HepG2 (cell line): ENCODE measurements around the gene RPS17. TPM values are rescaled to one million over a fixed set of nuclear protein-coding genes. Genes with fewer than 3 reads are reported as not detected.

Experiments
- EED ChIP-seq: sonication (generic); formaldehyde crosslinking; IDR thresholded peaks from 2 replicates; pipeline ENCODE4 v1.5.0; 2020; ENCODE audit warnings: mild to moderate bottlenecking, missing genetic modification reagents
- FOXC1 ChIP-seq: sonication (generic); formaldehyde crosslinking; IDR thresholded peaks from 2 replicates; pipeline ENCODE4 v1.8.0; 2022; ENCODE audit warnings: mild to moderate bottlenecking, missing genetic modification reagents, borderline replicate concordance
- ISL2 ChIP-seq: sonication (generic); formaldehyde crosslinking; IDR thresholded peaks from 2 replicates; pipeline ENCODE4 v1.5.0; 2020; ENCODE audit warnings: missing genetic modification reagents
- KAT2B ChIP-seq: fragments of 150-350 bp; IDR thresholded peaks from 2 replicates; pipeline ENCODE4 v1.6.1; 2014; ENCODE audit warnings: low read depth, low read length, borderline replicate concordance
- KDM1A ChIP-seq: IDR thresholded peaks from 2 replicates; pipeline ENCODE4 v1.6.1; 2016; ENCODE audit warnings: missing compliant biosample characterization
- KDM5A ChIP-seq: fragments of 200-600 bp; sonication (generic); IDR thresholded peaks from 2 replicates; pipeline ENCODE4 v1.7.0; 2018; ENCODE audit warnings: antibody characterized with exemption, mild to moderate bottlenecking, low read length, borderline replicate concordance
- KLF11 ChIP-seq: IDR thresholded peaks from 2 replicates; pipeline ENCODE4 v1.6.1; 2016; ENCODE audit warnings: missing compliant biosample characterization
- KLF12 ChIP-seq: sonication (generic); formaldehyde crosslinking; IDR thresholded peaks from 2 replicates; pipeline ENCODE4 v1.4.0; 2020; ENCODE audit warnings: missing genetic modification reagents, borderline replicate concordance
- MEIS1 ChIP-seq: sonication (generic); formaldehyde crosslinking; IDR thresholded peaks from 2 replicates; pipeline ENCODE4 v1.9.0; 2021; ENCODE audit warnings: mild to moderate bottlenecking, missing genetic modification reagents, moderate library complexity, borderline replicate concordance
- MZF1 ChIP-seq: sonication (generic); formaldehyde crosslinking; IDR thresholded peaks from 2 replicates; pipeline ENCODE4 v1.8.1; 2023; ENCODE audit warnings: mild to moderate bottlenecking, missing genetic modification reagents, borderline replicate concordance
- POLR2A ChIP-seq, 2 experiments: IDR thresholded peaks; 2 replicates each; pipeline ENCODE4 v1.6.1; 2011; ENCODE audit warnings: low read depth in 2 of 2, low read length in 2 of 2, mild to moderate bottlenecking in 1 of 2, moderate library complexity in 1 of 2; ENCODE audit not compliant: insufficient read depth in 1 of 2
- SOX5 ChIP-seq: IDR thresholded peaks from 2 replicates; pipeline ENCODE4 v1.6.1; 2016; ENCODE audit warnings: borderline replicate concordance
- XRCC5 ChIP-seq: fragments of 200-400 bp; formaldehyde crosslinking; optimal IDR thresholded peaks from 2 replicates; pipeline ENCODE3; 2017; ENCODE audit warnings: mild to moderate bottlenecking, low read length
- YY1 ChIP-seq: IDR thresholded peaks from 2 replicates; pipeline ENCODE4 v1.6.1; 2011; ENCODE audit warnings: low read length, low read depth, moderate library complexity, mild to moderate bottlenecking; ENCODE audit not compliant: insufficient read depth, insufficient replicate concordance
- ZFP90 ChIP-seq: sonication (generic); formaldehyde crosslinking; IDR thresholded peaks from 2 replicates; pipeline ENCODE4 v1.8.0; 2022; ENCODE audit warnings: missing genetic modification reagents, mild to moderate bottlenecking, inconsistent platforms, borderline replicate concordance
- ZKSCAN5 ChIP-seq: sonication (generic); formaldehyde crosslinking; IDR thresholded peaks from 2 replicates; pipeline ENCODE4 v1.5.1; 2020; ENCODE audit warnings: mild to moderate bottlenecking, missing genetic modification reagents
- ZKSCAN8 ChIP-seq: IDR thresholded peaks from 2 replicates; pipeline ENCODE4 v1.6.1; 2016; ENCODE audit warnings: borderline replicate concordance, missing genetic modification reagents, missing compliant biosample characterization
- ZNF232 ChIP-seq: sonication (generic); formaldehyde crosslinking; IDR thresholded peaks from 2 replicates; pipeline ENCODE4 v1.4.0; 2020; ENCODE audit warnings: missing genetic modification reagents, borderline replicate concordance
- ZNF333 ChIP-seq: sonication (generic); formaldehyde crosslinking; IDR thresholded peaks from 2 replicates; pipeline ENCODE4 v1.4.0; 2020; ENCODE audit warnings: mild to moderate bottlenecking, missing genetic modification reagents, borderline replicate concordance
- ZNF335 ChIP-seq: sonication (generic); formaldehyde crosslinking; IDR thresholded peaks from 2 replicates; pipeline ENCODE4 v1.4.0; 2020; ENCODE audit warnings: missing genetic modification reagents
- ZNF777 ChIP-seq: sonication (generic); formaldehyde crosslinking; IDR thresholded peaks from 2 replicates; pipeline ENCODE4 v1.4.0; 2020; ENCODE audit warnings: missing genetic modification reagents
- ZNF782 ChIP-seq: sonication (generic); formaldehyde crosslinking; IDR thresholded peaks from 2 replicates; pipeline ENCODE4 v1.4.0; 2020; ENCODE audit warnings: missing genetic modification reagents, mild to moderate bottlenecking, borderline replicate concordance
- ZNF792 ChIP-seq: IDR thresholded peaks from 2 replicates; pipeline ENCODE4 v1.6.1; 2016
- polyA plus RNA-seq, 8 experiments: library from polyadenylated mRNA; depleted of rRNA in 3 of 8; stranded (reverse) in 7 of 8; unstranded in 1 of 8; fragments of >200 nt; fragmentation: Illumina TruSeq in 4 of 8; extraction: Trizol in 4 of 8; gene quantifications; 2 replicates each; pipeline versions ENCODE4 v1.2.1 to v1.2.3, GENCODE V29; 2011 to 2016; ENCODE audit warnings: low read depth in 4 of 8, missing spikeins in 1 of 8, mixed read lengths in 1 of 8; ENCODE audit not compliant: insufficient read depth in 1 of 8
- total RNA-seq, 5 experiments: library from RNA; depleted of rRNA; stranded (reverse); fragments of >200 nt; fragmentation: Illumina TruSeq; extraction: Trizol; gene quantifications; 2 replicates each; pipeline ENCODE4 v1.2.3, GENCODE V29; 2016; ENCODE audit warnings: low read depth in 1 of 5
- TF ChIP-seq, protein P1 (sequence below): sonication (generic); formaldehyde crosslinking; IDR thresholded peaks from 2 replicates; pipeline ENCODE4 v1.5.1; 2020; ENCODE audit warnings: missing genetic modification reagents, mild to moderate bottlenecking, borderline replicate concordance
- TF ChIP-seq, protein P2 (sequence below): sonication (generic); formaldehyde crosslinking; IDR thresholded peaks from 2 replicates; pipeline ENCODE4 v1.4.0; 2020; ENCODE audit warnings: missing genetic modification reagents, borderline replicate concordance

RPS17 gene
- total and polyA plus RNA-seq, 2 of the 13 experiments (the other 11 are each of a cell fraction or from before 2014, with no cell fraction given): 2,570 to 5,021 TPM

DNA sequence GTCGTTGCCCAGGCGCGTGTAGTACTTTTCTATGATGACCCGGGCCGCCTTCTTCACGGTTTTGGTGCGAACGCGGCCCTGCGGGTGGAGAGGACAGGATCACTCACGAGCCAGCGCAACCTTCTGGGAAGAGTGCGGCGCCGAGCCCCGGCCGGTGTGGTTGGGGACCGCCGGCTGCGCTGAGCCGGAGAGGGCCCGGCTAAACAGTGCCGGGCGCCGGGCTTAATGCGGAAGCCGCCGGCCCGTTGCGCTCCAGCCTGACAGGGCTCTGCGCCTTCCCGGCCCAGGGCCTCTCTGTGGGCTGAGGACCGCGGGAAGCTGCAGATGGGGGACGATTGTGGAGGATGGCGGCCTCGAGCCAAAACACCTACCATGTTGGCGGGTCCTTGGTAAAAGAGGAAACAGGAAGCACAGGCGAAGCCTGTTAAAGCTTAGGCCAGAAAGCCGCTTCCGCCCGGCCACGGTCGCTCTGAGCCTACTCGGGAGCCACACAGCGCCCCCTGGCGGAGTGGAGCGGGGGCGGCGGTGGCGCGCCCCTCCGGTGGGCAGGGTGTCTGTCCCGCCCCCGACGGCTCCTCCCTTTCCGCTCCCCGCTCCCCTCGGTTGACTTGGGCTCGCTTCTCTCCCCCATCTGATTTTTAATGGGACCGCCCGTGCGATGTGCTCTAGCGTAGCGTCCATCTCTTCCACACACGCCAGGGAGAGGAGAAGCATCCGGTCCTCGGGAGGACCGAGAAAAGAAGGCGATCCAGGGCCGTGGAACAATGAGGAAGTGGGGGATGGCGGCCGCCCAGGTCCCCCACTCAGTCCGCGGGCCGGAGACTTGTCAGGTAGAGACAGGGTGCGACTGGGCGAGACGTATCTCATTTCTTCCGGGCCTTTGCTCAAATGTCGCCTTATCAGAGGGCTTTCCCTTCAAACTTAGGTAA, at the start of gene RPS17 (continued):
- peak; percentile 62; the same call in 1 of the 2 replicates for TF ChIP-seq SOX5
- TF ChIP-seq ZNF335 (CRISPR knock-in tag): peak; percentile 90
- 0 out of 2 replicates have a peak, but pooled peaks have one; percentile 44 for TF ChIP-seq MEIS1 (CRISPR knock-in tag)
- TF ChIP-seq ZNF792 (CRISPR knock-in tag): peak; percentile 53; the same call in 1 of the 2 replicates
- TF ChIP-seq YY1: peak; percentile 87
- TF ChIP-seq ISL2 (CRISPR knock-in tag): peak; percentile 88
- TF ChIP-seq FOXC1: peak; percentile 86; the same call in 1 of the 2 replicates
- peak; percentile 95 for TF ChIP-seq KLF12
- no peak for TF ChIP-seq KDM1A (CRISPR knock-in tag)
- TF ChIP-seq ZNF333: no peak
- peak; percentile 87 for TF ChIP-seq ZNF777 (CRISPR knock-in tag)
- peak; percentile 96 for TF ChIP-seq ZFP90 (CRISPR knock-in tag)
- peak; percentile 88; the same call in 1 of the 2 replicates for TF ChIP-seq ZNF232
- peak; percentile 92 for TF ChIP-seq KLF11 (CRISPR knock-in tag)
- no peak for TF ChIP-seq MZF1
- no peak for TF ChIP-seq KAT2B
- TF ChIP-seq XRCC5: peak; percentile 95
- TF ChIP-seq, protein P1, sequence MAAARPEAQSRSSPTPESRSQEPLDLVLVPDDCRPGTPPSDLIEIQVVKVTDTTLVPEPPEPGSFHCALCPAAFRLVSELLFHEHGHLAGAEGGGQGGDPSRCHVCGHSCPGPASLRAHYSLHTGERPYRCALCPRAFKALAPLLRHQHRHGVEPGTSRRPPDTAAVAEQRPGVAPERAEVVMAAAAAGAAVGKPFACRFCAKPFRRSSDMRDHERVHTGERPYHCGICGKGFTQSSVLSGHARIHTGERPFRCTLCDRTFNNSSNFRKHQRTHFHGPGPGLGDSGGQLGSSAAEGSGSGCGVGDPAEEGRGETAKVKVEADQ: peak; percentile 91; the same call in 1 of the 2 replicates
- TF ChIP-seq, protein P2, sequence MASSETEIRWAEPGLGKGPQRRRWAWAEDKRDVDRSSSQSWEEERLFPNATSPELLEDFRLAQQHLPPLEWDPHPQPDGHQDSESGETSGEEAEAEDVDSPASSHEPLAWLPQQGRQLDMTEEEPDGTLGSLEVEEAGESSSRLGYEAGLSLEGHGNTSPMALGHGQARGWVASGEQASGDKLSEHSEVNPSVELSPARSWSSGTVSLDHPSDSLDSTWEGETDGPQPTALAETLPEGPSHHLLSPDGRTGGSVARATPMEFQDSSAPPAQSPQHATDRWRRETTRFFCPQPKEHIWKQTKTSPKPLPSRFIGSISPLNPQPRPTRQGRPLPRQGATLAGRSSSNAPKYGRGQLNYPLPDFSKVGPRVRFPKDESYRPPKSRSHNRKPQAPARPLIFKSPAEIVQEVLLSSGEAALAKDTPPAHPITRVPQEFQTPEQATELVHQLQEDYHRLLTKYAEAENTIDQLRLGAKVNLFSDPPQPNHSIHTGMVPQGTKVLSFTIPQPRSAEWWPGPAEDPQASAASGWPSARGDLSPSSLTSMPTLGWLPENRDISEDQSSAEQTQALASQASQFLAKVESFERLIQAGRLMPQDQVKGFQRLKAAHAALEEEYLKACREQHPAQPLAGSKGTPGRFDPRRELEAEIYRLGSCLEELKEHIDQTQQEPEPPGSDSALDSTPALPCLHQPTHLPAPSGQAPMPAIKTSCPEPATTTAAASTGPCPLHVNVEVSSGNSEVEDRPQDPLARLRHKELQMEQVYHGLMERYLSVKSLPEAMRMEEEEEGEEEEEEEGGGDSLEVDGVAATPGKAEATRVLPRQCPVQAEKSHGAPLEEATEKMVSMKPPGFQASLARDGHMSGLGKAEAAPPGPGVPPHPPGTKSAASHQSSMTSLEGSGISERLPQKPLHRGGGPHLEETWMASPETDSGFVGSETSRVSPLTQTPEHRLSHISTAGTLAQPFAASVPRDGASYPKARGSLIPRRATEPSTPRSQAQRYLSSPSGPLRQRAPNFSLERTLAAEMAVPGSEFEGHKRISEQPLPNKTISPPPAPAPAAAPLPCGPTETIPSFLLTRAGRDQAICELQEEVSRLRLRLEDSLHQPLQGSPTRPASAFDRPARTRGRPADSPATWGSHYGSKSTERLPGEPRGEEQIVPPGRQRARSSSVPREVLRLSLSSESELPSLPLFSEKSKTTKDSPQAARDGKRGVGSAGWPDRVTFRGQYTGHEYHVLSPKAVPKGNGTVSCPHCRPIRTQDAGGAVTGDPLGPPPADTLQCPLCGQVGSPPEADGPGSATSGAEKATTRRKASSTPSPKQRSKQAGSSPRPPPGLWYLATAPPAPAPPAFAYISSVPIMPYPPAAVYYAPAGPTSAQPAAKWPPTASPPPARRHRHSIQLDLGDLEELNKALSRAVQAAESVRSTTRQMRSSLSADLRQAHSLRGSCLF (CRISPR knock-in tag): 0 out of 2 replicates have a peak, but pooled peaks have one; percentile 79
- TF ChIP-seq ZNF782 (CRISPR knock-in tag): 0 out of 2 replicates have a peak, but pooled peaks have one; percentile 76
- TF ChIP-seq ZKSCAN5 (CRISPR knock-in tag): no peak
- TF ChIP-seq ZKSCAN8 (CRISPR knock-in tag): peak; percentile 75; the same call in 1 of the 2 replicates
- TF ChIP-seq POLR2A (IDR thresholded peaks at IDR 0.05; ENCODE audit: insufficient read depth in 1 of 2, low read depth in 2 of 2, low read length in 2 of 2): peak; percentile 95 to 99
- TF ChIP-seq KDM5A: no peak; the same call in 1 of the 2 replicates
- peak; percentile 73 for TF ChIP-seq EED (CRISPR knock-in tag)
